Thyroid gland (tissue), 4 donors: ENCODE results near the gene SUMO3.

Source experiments
- CTCF ChIP-seq, 6 experiments: fragments of 200-600 bp in 3 of 6; fragments of 450-650 bp in 3 of 6; sonication (generic) in 3 of 6; IDR thresholded peaks; one replicate each; pipeline ENCODE4 v1.5.1; 2016 to 2019; ENCODE audit warnings: antibody characterized with exemption in 6 of 6, mild to moderate bottlenecking in 2 of 6, inconsistent platforms in 1 of 6, moderate library complexity in 1 of 6
- POLR2A ChIP-seq, 2 donors: fragments of 450-650 bp; IDR thresholded peaks; one replicate each; pipeline ENCODE4 v1.6.1; 2017; ENCODE audit warnings: antibody characterized with exemption in 2 of 2, mild to moderate bottlenecking in 2 of 2, moderate library complexity in 1 of 2

- TF ChIP-seq CTCF (IDR thresholded peaks at IDR 0.05) (no peak), POLR2A (IDR thresholded peaks at IDR 0.05) (no peak)
These were observed 51.6 kb downstream of the SUMO3 start for GRCh38 chr21:44766014-44766817.
